Keratinocyte (primary cell): ENCODE measurements around the gene PRKCH.

Experiments
- CTCF ChIP-seq, 3 experiments: IDR thresholded peaks in 1 of 3; conservative IDR thresholded peaks in 1 of 3; optimal IDR thresholded peaks in 1 of 3; 2 replicates in 2 of 3; 3 replicates in 1 of 3; pipeline versions ENCODE3 to v1.5.1; 2011; ENCODE audit warnings: low read length in 3 of 3, mild to moderate bottlenecking in 3 of 3, moderate library complexity in 2 of 3, control low read depth in 1 of 3, inconsistent platforms in 1 of 3; ENCODE audit not compliant: insufficient read depth in 2 of 3; ENCODE audit errors: extremely low read depth in 1 of 3
- EZH2 ChIP-seq: IDR thresholded peaks from one replicate; pipeline ENCODE4 v1.6.1; 2012; ENCODE audit warnings: inconsistent platforms, mild to moderate bottlenecking, low read length, moderate library complexity

GRCh38 chr14:61565836-61566536 lies 244.6 kb downstream of the PRKCH start:
- TF ChIP-seq CTCF (optimal IDR thresholded peaks at IDR 0.05 in 1 of 3, IDR thresholded peaks at IDR 0.05 in 1 of 3, conservative IDR thresholded peaks at IDR 0.05 in 1 of 3; ENCODE audit: extremely low read depth in 1 of 3, insufficient read depth in 2 of 3, low read length in 3 of 3): no peak
- TF ChIP-seq EZH2: no peak
